ENCODE data around the gene NOTCH3. TPM values are rescaled to one million over a fixed set of nuclear protein-coding genes. Genes with fewer than 3 reads are reported as not detected.

The NOTCH3 gene
- total and polyA plus RNA-seq, 2 of the 8 experiments (the other 6 are each of a cell fraction or from before 2014, with no cell fraction given), result 37.5 to 107 TPM

DNA sequence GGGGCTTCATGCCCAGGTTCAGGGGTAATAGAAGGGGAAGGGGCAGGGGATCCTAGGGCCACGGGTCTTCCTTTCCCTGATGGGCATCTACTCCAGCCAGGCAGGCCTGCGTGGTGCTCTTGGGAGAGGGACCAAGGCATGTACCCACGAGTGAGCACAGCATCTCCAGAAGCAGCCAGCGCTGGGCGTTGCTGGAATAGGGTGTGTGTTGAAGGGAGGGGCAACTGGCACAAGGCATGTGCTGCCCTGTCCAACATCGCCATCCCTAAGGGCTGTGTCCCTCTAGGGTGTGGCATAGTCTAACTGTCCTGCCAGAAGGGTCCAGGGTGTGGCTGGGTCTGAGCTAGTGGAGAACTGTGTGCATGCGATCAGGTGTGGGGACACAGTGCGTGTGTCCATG, 2.9 kb downstream of the NOTCH3 start:
- no peak overlapping the region for H4K5ac ChIP-seq (ENCODE audit: insufficient read length, low read depth, low read length)
- CTCF ChIA-PET (ENCODE audit: partially characterized antibody), result interaction anchor here (0.6 to 2.5 kb wide), 7 partner anchors 10 to 85 kb away, joined by 3 to 13 read pairs (median 3); no protein-coding TSS in a partner anchor
- peaks cover 3 to 29% (median 9%) of the 10 kb centered on the region in 4 experiments; a peak in 6 of 8 replicates for H3K36me3 ChIP-seq (ENCODE audit: control insufficient read depth in 2 of 4, insufficient read depth in 4 of 4, low read length in 3 of 4)
- peak overlapping the region; percentile 20; the same call in 1 of the 2 replicates for H2BK5ac ChIP-seq (ENCODE audit: low read depth, low read length)
- H3K4ac ChIP-seq (replicated peaks; ENCODE audit: insufficient read length, low read depth, low read length), result peak overlapping the region; percentile 69
- H2BK15ac ChIP-seq (ENCODE audit: low read length), result peak overlapping the region; percentile 1
- H3K14ac ChIP-seq (ENCODE audit: insufficient read length), result no peak overlapping the region
- H3K9me3 ChIP-seq (ENCODE audit: insufficient read depth in 2 of 2, low read depth in 1 of 2, low read length in 1 of 2), result no peaks in the 10 kb centered on the region
- peaks cover 0 to 2% (median 0%) of the 10 kb centered on the region in 4 experiments; a peak in 1 of 7 replicates for H3K27me3 ChIP-seq (replicated peaks in 1 of 4; ENCODE audit: control insufficient read depth in 3 of 4, extremely low read depth in 1 of 4, insufficient read depth in 3 of 4, low read length in 3 of 4)
- no peak overlapping the region for H3K56ac ChIP-seq (replicated peaks; ENCODE audit: insufficient read length, low read depth, low read length)
- H2AK5ac ChIP-seq (ENCODE audit: low read depth, low read length), result peak overlapping the region; percentile 95
- H3K4me2 ChIP-seq (ENCODE audit: insufficient read depth in 1 of 2, low read depth in 2 of 2, low read length in 2 of 2), result peak overlapping the region in 1 of 2 experiments; percentile 26; a peak in 1 of 4 replicates
- H3K23ac ChIP-seq (ENCODE audit: insufficient read length), result no peak overlapping the region
- peaks cover 12% of the 10 kb centered on the region for H3K23me2 ChIP-seq (ENCODE audit: low read depth, low read length)
- peaks cover 14% of the 10 kb centered on the region for H3K79me1 ChIP-seq (ENCODE audit: low read depth, low read length)
- peak overlapping the region; percentile 54 for H2BK120ac ChIP-seq (replicated peaks; ENCODE audit: low read depth, low read length)
- no peak overlapping the region for H2BK20ac ChIP-seq (ENCODE audit: low read length)
- H3K18ac ChIP-seq (ENCODE audit: extremely low read depth, low read length), result no peak overlapping the region
- H4K20me1 ChIP-seq (replicated peaks in 1 of 2; ENCODE audit: control insufficient read depth in 1 of 2, insufficient read depth in 2 of 2, low read length in 2 of 2), result peaks cover 4 to 24% of the 10 kb centered on the region in 2 experiments
- peak overlapping the region in 1 of 4 experiments; percentile 25; a peak in 2 of 7 replicates for H3K9ac ChIP-seq (replicated peaks in 1 of 4; ENCODE audit: extremely low read depth in 1 of 4, low read depth in 3 of 4, low read length in 3 of 4)
- no peak overlapping the region for H3K27ac ChIP-seq (ENCODE audit: low read depth, low read length)
- H2AFZ ChIP-seq (ENCODE audit: low read length), result no peak overlapping the region
- peak overlapping the region; percentile 50; the same call in 1 of the 2 replicates for H2BK12ac ChIP-seq (ENCODE audit: low read depth, low read length)
- peaks cover 6 to 37% of the 10 kb centered on the region in 2 experiments; a peak in 3 of 4 replicates for H3K79me2 ChIP-seq (ENCODE audit: control insufficient read depth in 1 of 2, insufficient read depth in 2 of 2, low read length in 2 of 2)
- H4K91ac ChIP-seq (replicated peaks; ENCODE audit: insufficient read length, low read length), result no peak overlapping the region
- DNase-seq (ENCODE audit: low read depth in 1 of 2, low spot score in 2 of 2), result no peak
- 92% methylated on average over 6 of the region's 8 CpGs; no CpG with 5 or more reads in 1 of the 2 experiments for WGBS, 2 experiments (ENCODE audit: extremely low coverage in 1 of 2, insufficient coverage in 1 of 2, insufficient read length in 1 of 2, insufficient replicate concordance in 2 of 2, low coverage in 1 of 2, low lambda C conversion rate in 2 of 2, missing lambda C conversion rate in 1 of 2)
- no peak overlapping the region for H3K4me3 ChIP-seq (ENCODE audit: extremely low read depth in 1 of 4, insufficient read depth in 2 of 4, low read depth in 3 of 4, low read length in 4 of 4)
- H4K8ac ChIP-seq (ENCODE audit: extremely low read depth, insufficient read depth, low read length), result no peak overlapping the region; the same call in 1 of the 2 replicates
- H3K4me1 ChIP-seq (replicated peaks in 1 of 4; ENCODE audit: control insufficient read depth in 3 of 4, insufficient read depth in 4 of 4, low read length in 3 of 4), result peaks cover 4 to 17% (median 10%) of the 10 kb centered on the region in 4 experiments
- no peak for FAIRE-seq
- POLR2A ChIA-PET (ENCODE audit: partially characterized antibody), result interaction anchor here (1.0 to 7.1 kb wide), 7 partner anchors 9 to 181 kb away, joined by 3 to 58 read pairs (median 6); partner anchors contain the start of genes AKAP8 and EPHX3

Measured in H1 (cell line).